ENCODE results near the gene FMR1NB.

Gene FMR1NB, protein sequence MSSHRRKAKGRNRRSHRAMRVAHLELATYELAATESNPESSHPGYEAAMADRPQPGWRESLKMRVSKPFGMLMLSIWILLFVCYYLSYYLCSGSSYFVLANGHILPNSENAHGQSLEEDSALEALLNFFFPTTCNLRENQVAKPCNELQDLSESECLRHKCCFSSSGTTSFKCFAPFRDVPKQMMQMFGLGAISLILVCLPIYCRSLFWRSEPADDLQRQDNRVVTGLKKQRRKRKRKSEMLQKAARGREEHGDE

GRCh38 chrX:147981038-147981752, at the start of gene FMR1NB:
Gene FMR1NB, plus strand, starts transcription at chrX:147981337. Its CDS starts 66 bp downstream, at chrX:147981403.
- no peak for DNase-seq

- no peak for DNase-seq
Observed at GRCh38 chrX:147933815-147934214, 47.3 kb upstream of the FMR1NB start.

DNA sequence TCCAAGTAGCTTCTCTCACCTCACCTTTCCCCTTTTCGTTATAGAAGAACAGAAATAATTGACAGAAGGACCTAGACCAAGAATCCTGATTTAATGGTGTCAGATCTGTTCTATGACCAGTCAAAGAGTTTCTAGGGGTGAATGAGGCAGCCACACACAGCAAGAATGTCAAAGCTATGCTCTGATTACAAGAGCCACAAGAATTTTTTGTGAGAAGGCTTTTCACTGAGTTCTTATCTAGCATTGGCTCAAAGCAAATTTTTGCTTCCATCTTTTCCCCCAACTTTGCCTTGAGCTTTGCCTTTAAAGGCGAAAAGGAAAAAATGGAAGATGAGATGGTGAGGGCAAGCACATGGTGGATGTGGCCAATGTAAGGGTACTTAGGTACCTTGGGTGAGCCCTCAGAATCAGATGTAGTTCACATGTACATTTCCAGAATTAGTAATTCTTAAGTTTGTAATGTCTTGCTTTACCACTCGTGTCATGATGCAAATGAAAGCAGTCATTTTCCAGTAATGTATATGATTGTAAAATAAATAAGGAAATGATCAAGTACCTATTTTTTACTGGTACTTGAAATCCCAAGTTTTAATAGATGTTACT, 45.9 kb upstream of the FMR1NB start:
- no peak for DNase-seq

DNA sequence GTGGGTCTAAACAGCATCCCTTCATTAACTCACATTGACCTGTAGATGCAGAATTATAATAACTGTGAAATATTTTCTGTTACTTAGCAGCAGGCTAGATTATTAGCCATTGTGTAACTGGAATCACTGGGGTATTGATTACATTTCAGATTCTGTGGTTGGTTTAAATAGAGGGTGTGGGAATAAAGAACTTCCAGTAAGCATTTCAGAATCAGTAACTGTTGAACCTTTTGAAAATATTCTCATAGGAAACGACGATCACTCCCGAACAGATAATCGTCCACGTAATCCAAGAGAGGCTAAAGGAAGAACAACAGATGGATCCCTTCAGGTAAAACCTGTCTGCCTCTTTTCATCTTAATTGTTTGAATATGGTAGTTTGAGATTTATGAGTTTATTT, 35.9 kb upstream of the FMR1NB start:
- no peak for DNase-seq

DNA sequence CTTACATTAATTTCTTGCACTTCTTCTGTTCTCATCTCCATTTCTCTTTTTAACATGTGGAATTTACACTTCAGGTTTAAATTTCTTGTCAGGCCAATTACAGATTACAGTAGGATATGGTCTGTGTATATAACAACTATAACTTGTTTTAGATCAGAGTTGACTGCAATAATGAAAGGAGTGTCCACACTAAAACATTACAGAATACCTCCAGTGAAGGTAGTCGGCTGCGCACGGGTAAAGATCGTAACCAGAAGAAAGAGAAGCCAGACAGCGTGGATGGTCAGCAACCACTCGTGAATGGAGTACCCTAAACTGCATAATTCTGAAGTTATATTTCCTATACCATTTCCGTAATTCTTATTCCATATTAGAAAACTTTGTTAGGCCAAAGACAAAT, 32.6 kb upstream of the FMR1NB start:
- DNase-seq: no peak

DNA sequence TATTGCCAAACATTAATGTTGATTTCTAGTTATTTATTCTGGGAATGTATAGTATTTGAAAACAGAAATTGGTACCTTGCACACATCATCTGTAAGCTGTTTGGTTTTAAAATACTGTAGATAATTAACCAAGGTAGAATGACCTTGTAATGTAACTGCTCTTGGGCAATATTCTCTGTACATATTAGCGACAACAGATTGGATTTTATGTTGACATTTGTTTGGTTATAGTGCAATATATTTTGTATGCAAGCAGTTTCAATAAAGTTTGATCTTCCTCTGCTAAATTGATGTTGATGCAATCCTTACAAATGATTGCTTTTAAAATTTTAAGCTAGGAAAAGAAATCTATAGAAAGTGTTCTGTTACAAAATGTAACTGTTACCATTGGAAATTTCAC, 30.8 kb upstream of the FMR1NB start:
- DNase-seq: no peak

- no peak for DNase-seq
Observed at GRCh38 chrX:147953976-147954375, 27.2 kb upstream of the FMR1NB start.

DNA sequence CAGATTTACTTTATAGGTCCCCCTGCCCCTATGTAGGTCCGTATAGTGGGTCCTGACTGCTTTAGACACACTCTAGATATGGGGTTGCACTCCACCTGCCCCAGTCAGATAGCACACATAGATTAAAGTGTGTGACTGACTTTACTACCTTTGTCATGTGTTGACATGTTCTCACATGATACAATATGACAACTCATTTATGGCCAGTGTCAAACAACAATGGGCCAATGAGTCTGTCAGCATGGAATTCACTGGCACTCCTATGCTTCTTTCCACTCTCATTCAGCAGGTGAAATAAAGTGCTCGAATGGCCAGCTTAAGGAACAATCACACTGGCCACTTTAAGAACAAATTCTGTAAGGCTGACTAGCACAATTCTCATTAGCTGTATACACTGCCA, 23.8 kb upstream of the FMR1NB start:
- DNase-seq: no peak

DNA sequence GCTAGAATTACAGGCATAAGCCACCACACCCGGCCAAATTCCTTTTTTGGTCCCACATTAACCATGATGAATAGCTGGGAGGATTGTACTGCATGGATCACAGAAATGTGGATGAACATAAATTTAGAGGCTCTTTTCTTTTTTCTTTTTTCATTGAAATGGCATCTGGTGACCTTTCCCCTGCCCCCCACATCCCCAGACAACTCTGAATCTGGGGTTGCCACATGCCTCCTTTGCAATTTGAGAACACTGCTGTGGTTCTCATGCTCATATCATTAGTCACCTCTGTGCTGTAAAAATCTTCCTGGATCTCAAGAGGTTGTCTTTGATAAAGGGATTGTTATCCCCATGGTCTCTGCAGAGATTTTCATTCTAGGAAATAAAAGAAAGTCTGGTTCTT, 22.8 kb upstream of the FMR1NB start:
- no peak for DNase-seq

DNA sequence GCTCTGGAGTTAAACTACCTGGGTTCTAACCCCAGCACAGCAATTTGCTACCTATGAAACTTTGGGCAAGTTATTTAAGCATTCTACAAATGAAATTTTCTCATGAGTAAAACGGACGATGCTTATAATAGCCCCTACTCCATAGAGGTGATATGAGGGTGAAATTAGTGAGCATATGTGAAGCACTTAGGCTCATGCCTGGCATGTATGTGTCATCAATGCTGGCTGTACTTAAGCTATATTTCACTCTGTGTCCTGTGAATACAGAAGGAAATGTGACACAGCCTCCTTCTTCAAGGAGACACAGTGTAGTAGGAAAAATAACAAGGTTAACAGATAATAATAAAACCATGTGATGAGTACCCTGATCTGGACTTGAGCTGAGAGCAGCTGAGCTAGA, 20.4 kb upstream of the FMR1NB start:
- DNase-seq: no peak

DNA sequence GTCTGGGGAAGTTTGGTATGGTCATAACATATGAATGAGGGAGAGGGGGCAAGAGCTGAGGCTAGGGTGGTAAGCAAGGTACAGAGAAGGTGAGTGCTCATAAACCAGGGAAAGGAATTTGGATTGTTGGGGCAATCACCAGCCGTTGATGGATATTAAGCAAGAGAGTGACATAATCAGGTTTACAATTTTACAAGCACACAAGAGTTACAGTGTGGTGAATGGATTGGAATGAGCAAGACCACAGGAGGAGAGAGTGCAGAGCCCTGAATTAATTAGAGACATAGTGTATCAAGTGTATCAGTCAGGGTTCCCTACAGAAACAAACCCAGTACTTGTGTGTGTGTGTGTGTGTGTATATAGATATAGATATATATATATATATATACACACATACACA, 18.7 kb upstream of the FMR1NB start:
- DNase-seq: no peak

- DNase-seq: no peak
Observed at GRCh38 chrX:147978931-147979330, 2.2 kb upstream of the FMR1NB start.

DNA sequence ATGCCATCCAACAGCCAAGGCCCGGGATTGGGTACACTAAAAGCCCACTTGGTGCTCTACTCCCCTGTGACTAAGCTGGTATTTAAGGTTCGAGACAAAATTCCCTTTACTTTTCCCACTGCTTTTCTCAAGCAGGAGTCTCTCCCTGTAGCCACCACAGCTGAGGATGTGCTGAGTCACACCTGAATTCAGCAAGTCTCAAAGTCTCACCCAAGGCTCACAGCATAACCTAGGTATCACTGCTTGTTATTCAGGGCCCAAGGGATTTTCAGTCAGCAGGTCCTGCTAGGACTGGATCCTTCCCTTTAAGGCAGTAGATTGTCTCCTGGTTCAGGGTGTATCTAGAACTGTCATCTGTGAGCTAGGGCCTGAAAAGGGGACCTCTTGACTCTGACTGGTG, 39.2 kb downstream of the FMR1NB start:
- DNase-seq: no peak

DNA sequence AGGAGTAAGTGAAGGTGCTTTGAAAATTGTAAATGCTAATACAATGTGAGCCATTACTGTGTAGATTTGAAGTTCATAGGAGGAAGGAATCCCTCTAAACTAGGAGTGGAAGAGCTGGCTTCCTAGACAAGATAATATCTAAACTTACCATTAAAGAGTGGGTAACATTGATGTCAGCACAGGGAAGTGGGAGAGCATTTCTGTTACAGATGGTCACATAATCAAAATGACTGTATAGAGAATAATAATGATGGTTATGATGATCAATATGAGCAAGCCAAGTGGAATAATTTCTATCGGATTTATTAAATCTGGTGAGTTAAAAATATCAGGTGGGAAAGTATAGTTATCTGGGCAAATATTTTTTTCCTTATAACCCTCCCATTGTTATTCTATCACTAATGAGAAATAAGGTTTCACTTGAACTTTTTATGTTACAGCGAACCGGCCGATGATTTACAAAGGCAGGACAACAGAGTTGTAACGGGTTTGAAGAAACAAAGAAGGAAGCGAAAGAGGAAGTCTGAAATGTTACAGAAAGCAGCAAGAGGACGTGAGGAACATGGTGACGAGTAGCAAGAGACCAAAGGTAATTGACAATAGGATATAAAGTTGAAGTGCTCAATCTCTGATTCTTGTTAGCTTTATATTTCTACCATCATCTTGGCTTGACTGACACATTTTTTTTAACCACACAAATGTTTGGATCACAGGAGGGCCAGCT, 43.5 kb downstream of the FMR1NB start:
- DNase-seq: no peak

GRCh38 chrX:148035380-148035779, 54.2 kb downstream of the FMR1NB start:
- no peak for DNase-seq

DNA sequence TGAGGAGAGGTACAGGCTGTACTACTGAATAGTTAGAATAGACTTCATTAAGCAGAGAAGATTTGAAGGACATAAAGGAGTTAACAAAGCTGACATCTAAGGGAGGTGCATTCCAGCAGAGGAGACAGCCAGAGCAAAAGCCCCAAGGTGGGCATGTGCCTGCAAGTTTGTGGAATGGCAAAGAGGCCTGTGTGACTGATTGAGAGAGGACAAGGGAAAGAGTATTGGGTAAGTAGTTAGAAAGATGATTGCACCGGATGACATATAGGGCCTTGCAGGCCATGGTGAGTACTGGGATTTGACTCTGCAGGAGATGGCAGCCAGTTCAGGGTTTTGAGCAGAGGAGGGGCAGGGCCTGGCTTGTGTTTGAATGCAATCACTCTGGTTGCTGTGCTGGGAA, 55.9 kb downstream of the FMR1NB start:
- DNase-seq: no peak

DNA sequence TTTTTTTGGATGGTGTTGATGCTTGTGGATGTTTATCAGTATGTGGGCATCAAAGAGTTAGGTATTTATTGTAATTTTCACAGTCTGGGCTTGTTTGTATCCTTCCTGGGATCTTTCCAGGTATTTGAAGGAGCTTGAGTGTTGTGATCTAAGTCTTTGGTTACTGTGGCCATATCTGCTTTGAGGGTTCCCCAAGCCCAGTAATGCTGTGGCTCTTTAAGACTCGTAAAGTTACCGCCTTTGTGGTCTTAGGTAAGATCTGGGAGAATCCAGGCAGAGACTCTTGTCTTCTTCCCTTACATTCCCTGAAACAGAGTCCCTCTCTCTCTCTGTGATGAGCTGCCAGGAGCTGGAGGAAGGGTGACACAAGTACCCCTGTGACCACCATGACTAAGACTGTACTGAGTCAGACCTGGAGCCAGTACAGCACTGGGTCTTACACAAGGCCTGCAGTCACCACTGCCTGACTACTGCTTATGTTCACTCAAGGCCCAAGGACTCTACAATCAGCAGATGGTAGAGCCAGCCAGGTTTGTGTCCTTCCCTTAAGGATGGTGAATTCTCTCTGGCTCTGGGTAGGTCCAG, 62.2 kb downstream of the FMR1NB start:
- no peak for DNase-seq

DNA sequence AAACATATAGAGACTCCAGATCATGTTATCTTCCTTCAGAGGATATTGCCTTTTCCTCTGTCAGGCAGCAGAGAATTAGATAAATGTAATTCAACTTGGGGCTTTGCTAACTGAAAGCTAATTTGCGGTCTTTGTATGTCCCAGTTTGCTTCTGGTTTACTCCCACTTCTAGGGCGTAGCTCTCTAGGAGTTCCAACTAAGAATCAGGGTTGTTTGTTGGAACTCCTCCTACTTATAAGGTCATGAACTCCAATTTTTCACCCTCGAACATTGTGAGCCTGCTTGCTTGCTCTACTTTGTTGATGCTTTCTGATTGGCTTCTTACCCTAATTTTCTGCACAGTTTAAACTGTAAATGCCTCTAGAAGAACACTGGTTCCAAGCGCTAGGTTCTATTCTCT, 66.1 kb downstream of the FMR1NB start:
- no peak for DNase-seq

DNA sequence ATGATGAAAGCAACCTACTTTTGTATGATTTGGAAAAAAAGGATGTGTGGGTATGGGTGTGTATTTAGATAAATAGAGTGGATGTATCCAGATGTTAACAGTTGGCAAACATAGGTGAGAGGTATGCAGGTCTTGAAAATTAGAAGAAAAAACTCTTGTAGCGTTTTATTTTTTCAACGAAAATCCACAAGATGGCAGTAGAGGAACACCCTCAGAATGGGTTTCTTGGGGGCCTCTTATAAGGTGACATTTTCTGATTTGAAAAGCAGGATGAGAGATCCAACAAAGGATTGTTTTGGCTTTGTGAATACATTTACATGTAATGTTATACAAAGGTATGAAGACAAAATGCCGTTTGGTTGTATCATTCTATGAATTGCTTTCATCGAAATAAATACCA, 68.3 kb downstream of the FMR1NB start:
- DNase-seq: peak; percentile 17

DNA sequence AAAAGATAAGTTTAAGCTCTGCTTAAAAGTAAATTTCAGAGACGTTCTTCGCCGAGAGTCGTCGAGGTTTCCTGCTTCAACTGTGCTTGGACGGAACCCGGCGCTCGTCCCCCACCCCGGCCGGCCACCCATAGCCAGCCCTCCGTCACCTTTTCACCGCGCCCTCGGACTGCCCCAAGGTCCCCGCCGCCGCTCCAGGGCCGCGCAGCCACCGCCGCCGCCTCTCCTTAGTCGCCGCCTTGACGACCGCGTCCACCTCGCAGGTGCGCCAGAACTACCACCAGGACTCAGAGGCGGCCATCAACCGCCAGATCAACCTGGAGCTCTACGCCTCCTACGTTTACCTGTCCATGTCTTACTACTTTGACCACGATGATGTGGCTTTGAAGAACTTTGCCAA, 70.8 kb downstream of the FMR1NB start:
- no peak for DNase-seq

GRCh38 chrX:148067285-148067684, 86.1 kb downstream of the FMR1NB start:
- no peak for DNase-seq

GRCh38 chrX:148069759-148070503, 88.8 kb downstream of the FMR1NB start:
- no peak for DNase-seq

DNA sequence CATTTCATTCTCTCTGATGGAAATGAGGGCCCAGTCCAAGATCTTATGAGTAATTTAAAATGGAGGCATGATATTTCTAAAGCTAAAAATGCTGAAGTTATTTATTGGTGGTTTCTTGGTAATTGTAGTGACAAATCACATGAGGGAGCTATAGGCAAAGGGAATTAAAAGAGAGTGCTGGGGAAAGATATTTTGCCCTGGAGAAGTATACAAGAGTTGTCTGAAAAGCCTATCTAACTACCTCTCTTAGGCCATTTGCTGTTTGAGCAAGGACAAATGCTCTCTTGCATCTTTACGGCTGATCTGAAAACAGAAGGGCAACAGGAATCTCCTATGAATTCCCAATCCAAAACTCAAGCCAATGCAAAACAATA, 89.4 kb downstream of the FMR1NB start:
- no peak for DNase-seq
